ENCODE data around the gene BTBD6.
"Not testable (repeated sequence)": the region's sequence is repeated elsewhere in the genome, so short reads cannot be mapped to it uniquely, and the experiment has no call there.

BTBD6 gene

GRCh38 chr14:105273062-105273461 lies 24.7 kb downstream of the BTBD6 start:
- DNase-seq: no peak

GRCh38 chr14:105274637-105275036 lies 26.3 kb downstream of the BTBD6 start:
- DNase-seq: no peak

- DNase-seq: no peak
Measured at GRCh38 chr14:105275267-105275946, 27.1 kb downstream of the BTBD6 start.

- DNase-seq: not testable (repeated sequence)
Measured at GRCh38 chr14:105277448-105277847, 29.1 kb downstream of the BTBD6 start.

GRCh38 chr14:105279642-105280361 lies 31.5 kb downstream of the BTBD6 start:
- DNase-seq: no peak

GRCh38 chr14:105280525-105280924 lies 32.2 kb downstream of the BTBD6 start:
- DNase-seq: no peak

- DNase-seq: no peak
Measured at GRCh38 chr14:105281371-105282097, 33.2 kb downstream of the BTBD6 start.

- DNase-seq: no peak
Measured at GRCh38 chr14:105282098-105282725, 33.9 kb downstream of the BTBD6 start.

GRCh38 chr14:105283028-105283427 lies 34.7 kb downstream of the BTBD6 start:
- no peak for DNase-seq

GRCh38 chr14:105283899-105284298 lies 35.6 kb downstream of the BTBD6 start:
- DNase-seq: peak; percentile 72

- no peak for DNase-seq
Measured at GRCh38 chr14:105285174-105285573, 36.8 kb downstream of the BTBD6 start.

GRCh38 chr14:105286759-105287144 lies 38.4 kb downstream of the BTBD6 start:
- DNase-seq: no peak

- DNase-seq: no peak
Measured at GRCh38 chr14:105287249-105288102, 39.1 kb downstream of the BTBD6 start.

- DNase-seq: not testable (repeated sequence)
Measured at GRCh38 chr14:105288936-105289335, 40.6 kb downstream of the BTBD6 start.

GRCh38 chr14:105290621-105291346 lies 42.5 kb downstream of the BTBD6 start:
- peak; percentile 31 for DNase-seq

- peak; percentile 90 for DNase-seq
Measured at GRCh38 chr14:105292826-105293711, 44.7 kb downstream of the BTBD6 start.

- peak; percentile 66 for DNase-seq
Measured at GRCh38 chr14:105294142-105294597, 45.8 kb downstream of the BTBD6 start.

- not testable (repeated sequence) for DNase-seq
Measured at GRCh38 chr14:105297311-105297710, 49.0 kb downstream of the BTBD6 start.

GRCh38 chr14:105299654-105300541 lies 51.6 kb downstream of the BTBD6 start:
- DNase-seq: no peak

Data from GDM1 (cell line).